Measurements from ENCODE around the gene GALNT12.

- TF ChIP-seq CTCF (IDR thresholded peaks at IDR 0.05; ENCODE audit: low read depth, low read length): no peak
- TF ChIP-seq EZH2phosphoT487 (IDR thresholded peaks at IDR 0.05; ENCODE audit: low read depth): no peak
Observed at GRCh38 chr9:98826716-98827115, 19.2 kb downstream of the GALNT12 start.
